Posterior vena cava (tissue), 2 donors: ENCODE measurements around the gene THAP12. TPM values are rescaled to one million over a fixed set of nuclear protein-coding genes. Genes with fewer than 3 reads are reported as not detected.
"Not testable (repeated sequence)": the region's sequence is repeated elsewhere in the genome, so short reads cannot be mapped to it uniquely, and the experiment has no call there.

ENCODE experiments used
- DNase-seq: peaks from one replicate; pipeline ENCODE4 v3.0.0-alpha.2; 2020; ENCODE audit warnings: low spot score
- intact Hi-C, 2 donors: fragments of 100-400 bp; cut with DNase I; formaldehyde crosslinking; loops; one replicate each; pipeline versions ENCODE4 v1.14.1 to v1.14.2; 2022 to 2023
- long read RNA-seq, 2 donors: library from polyadenylated mRNA; unstranded; transcript quantifications; one replicate each; pipeline ENCODE4 v2.0.0, GENCODE V29; 2020 to 2021
- total RNA-seq, 2 donors: library from RNA; stranded (reverse); fragmentation: NEBNext Ultra II Directional; extraction: Animal tissue kit (Norgen Biotek cat#: 25700); gene quantifications; one replicate each; pipeline ENCODE4 v1.2.1, GENCODE V29; 2021
- donor health status: DM: yes; HTN: yes; CAD: no.
- donor health status: DM: yes; HTN: yes; CAD: no.

THAP12 gene, protein sequence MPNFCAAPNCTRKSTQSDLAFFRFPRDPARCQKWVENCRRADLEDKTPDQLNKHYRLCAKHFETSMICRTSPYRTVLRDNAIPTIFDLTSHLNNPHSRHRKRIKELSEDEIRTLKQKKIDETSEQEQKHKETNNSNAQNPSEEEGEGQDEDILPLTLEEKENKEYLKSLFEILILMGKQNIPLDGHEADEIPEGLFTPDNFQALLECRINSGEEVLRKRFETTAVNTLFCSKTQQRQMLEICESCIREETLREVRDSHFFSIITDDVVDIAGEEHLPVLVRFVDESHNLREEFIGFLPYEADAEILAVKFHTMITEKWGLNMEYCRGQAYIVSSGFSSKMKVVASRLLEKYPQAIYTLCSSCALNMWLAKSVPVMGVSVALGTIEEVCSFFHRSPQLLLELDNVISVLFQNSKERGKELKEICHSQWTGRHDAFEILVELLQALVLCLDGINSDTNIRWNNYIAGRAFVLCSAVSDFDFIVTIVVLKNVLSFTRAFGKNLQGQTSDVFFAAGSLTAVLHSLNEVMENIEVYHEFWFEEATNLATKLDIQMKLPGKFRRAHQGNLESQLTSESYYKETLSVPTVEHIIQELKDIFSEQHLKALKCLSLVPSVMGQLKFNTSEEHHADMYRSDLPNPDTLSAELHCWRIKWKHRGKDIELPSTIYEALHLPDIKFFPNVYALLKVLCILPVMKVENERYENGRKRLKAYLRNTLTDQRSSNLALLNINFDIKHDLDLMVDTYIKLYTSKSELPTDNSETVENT
- total RNA-seq: 10 to 100 TPM; 37.7 to 39.0 TPM
- long read RNA-seq, donor 1, transcript THAP12-201 (5 exons, 3,300 nt): major isoform, 9 of 19 reads
- long read RNA-seq, donor 1, transcript THAP12-203 (6 exons, 882 nt): minor isoform, 8 of 19 reads
- long read RNA-seq, donor 1, partial matches to known transcripts: 0 of 19 reads
- long read RNA-seq, donor 1, other reads (novel, unspliced or antisense): 2 of 19 reads
- long read RNA-seq, donor 2, full-length matches to known transcripts: 2 of 4 reads
- long read RNA-seq, donor 2, partial matches to known transcripts: 1 of 4 reads
- long read RNA-seq, donor 2, other reads (novel, unspliced or antisense): 1 of 4 reads

DNA sequence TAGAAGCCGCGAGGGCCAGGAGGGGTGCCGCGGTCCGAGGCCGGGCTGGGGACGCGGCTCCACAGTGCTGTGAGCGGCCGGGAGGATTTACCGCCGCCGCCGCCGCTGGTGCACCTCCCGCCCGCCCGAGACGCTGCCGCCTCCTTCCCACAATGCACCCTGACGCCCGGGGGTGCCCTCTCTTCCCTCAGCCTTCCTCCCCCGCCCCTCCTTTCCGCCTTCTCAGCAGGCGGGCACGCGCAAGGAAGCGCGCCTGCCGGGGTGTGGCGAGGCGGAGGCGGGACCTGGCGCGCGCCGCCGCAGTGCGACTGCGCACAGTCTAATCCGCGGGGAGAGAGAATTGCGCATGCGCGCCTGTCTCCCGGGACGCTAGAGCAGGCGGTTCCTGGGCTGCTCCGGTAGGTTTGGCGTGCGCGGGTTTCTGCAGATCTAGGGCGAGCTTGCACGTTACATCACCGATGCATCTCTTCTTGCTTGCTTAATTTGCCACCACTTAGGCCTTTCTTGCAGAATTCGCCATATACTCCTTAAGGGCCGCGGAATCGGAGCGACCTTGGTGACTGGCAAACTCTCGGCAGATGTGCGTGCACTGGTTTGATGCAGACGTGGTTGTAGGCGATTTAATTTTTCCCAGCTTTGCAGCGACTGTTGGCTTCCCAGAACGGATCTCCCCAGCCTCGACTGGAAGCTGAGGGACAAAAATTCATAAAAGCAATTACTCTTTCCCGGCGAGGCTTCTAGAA is at the start of gene THAP12, which contains the start of gene GVQW3:
Gene THAP12, minus strand, starts transcription at position 156 of the 743 bp plus-strand sequence. CDS start 296 bp downstream, outside the sequence.
Gene GVQW3, plus strand, starts transcription at position 347 of the 743 bp plus-strand sequence. CDS start 506 bp downstream, outside the sequence.
- intact Hi-C loops: loop anchor here in 1 of 2 donors (10.0 kb wide), 1 partner anchor 54 kb away; no protein-coding TSS in a partner anchor
- peak; percentile 99 for DNase-seq

DNA sequence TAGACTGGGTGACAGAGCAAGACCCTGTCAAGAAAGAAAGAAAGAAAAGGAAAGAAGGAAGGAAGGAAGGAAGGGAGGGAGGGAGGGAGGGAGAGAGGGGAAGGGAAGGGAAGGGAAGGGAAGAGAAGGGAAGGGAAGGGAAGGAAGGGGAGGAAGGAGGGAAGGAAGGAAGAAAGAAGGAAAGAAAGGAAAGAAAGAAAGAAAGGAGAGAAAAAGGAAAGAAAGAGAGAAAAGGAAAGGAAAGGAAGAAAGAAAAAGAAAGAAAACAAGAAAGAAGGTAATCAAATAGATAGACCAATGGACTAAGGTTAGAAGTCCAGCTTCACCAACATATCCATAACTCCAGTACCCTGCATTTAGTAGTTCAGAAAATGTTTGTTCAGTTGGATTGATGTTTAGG is 45.7 kb upstream of the THAP12 start:
- intact Hi-C loops: no loop called here

DNA sequence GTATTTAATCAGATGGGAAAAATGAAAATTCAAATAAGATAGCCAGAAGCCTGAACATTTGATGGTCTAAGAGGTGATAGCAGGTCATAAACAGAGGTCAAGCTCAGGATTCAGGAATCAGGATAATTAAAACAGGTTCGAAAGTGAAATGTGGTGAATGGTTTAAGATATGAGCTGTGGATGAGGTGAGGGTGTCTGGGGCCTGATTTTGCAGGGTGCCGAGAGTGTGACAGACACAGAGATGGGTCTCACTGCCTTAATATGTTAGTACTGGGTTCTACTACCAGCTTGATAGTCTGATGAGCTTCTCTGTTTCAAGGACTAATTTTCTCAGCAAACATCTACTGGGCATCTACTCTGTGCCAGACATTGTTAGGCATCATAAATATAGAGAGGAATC is 44.0 kb upstream of the THAP12 start:
- intact Hi-C loops: no loop called here
- DNase-seq: no peak

More for the DNA sequence above, 45.7 kb upstream of the THAP12 start:
- no peak for DNase-seq

DNA sequence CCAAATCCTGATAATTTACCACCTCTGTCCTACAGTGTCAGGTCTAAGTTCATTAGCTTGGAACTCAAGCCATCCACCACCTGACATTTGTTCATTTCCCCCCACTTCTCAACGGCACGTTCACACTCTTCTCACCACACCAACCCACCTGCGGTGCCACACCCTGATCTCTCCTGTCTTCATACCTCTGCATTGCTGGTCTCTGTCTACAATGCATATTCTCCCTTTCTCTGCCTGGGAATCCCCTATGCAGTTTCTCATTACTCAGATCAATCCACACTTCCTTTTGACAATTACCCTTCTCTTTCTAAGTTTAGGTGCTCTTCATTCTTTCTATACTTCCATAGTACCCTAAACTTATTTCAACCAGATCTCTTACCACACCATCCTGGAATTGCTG is 43.4 kb upstream of the THAP12 start:
- intact Hi-C loops: no loop called here
- no peak for DNase-seq

DNA sequence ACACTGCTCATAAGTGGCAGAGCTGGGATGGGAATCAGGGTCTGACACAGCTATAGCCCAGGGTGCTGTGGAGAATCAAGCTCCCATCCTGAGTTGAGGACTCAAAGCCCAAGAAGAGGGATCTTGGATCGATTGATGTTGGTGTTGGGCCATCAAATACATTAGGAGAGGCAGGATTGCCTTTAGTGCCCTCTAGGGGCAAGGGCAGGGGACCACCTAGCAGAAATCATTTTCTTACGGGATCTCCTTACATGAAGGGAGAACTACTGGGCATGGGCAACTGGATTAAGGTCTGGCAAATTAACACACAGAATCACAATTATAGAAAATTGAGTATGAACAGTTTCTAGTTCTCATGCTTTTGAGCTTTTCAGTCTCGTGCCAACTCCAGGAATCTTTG is 39.0 kb upstream of the THAP12 start:
- intact Hi-C loops: loop anchor here in 1 of 2 donors (5.0 kb wide), 1 partner anchor 467 kb away; no protein-coding TSS in a partner anchor
- no peak for DNase-seq

DNA sequence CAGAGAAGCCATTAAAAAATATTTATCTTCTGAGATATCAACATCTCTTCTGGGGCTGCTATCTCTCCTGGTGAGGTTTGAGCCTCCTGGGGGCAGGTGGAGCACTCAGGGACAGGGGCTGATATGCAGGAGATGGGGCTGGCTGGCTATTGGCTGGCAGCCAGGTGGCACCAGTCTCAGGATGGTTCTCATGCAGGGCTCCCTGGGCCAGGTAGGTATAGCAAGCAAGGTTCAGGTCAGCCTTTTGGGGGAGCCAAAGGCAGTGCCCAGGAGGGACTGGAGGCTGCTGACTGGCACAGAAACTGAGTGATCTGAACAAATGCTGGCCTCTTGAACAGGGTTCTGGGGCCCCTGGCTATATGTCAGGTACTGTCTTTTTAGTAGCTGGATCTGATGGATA is 34.1 kb upstream of the THAP12 start:
- intact Hi-C loops: loop anchor here in 1 of 2 donors (5.0 kb wide), 1 partner anchor 472 kb away; no protein-coding TSS in a partner anchor
- DNase-seq: no peak

DNA sequence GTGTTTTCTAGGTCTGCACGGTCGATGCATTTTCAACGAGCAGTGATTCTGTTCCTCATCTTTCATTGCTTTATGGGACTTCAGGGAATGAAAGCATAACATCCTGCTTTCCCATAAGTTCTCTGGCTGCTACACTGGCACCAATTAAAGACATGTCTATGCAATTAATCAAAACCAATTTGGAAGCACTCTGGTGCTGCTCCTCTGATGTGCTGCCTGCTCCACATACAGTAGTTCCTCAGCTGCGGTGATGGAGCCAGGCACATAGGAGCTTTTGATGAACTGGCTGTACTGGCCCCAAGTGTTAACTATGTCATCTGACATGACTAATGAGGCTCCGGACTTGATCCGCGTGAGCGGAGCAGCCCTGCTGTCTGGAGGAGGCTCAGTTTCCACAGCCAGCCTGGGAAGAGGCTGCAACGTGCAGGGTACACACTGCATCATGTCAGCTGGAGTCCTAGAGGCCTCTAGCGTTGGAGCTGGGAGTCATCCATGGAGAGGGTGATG is 30.0 kb upstream of the THAP12 start:
- intact Hi-C loops: no loop called here
- DNase-seq: peak; percentile 83

DNA sequence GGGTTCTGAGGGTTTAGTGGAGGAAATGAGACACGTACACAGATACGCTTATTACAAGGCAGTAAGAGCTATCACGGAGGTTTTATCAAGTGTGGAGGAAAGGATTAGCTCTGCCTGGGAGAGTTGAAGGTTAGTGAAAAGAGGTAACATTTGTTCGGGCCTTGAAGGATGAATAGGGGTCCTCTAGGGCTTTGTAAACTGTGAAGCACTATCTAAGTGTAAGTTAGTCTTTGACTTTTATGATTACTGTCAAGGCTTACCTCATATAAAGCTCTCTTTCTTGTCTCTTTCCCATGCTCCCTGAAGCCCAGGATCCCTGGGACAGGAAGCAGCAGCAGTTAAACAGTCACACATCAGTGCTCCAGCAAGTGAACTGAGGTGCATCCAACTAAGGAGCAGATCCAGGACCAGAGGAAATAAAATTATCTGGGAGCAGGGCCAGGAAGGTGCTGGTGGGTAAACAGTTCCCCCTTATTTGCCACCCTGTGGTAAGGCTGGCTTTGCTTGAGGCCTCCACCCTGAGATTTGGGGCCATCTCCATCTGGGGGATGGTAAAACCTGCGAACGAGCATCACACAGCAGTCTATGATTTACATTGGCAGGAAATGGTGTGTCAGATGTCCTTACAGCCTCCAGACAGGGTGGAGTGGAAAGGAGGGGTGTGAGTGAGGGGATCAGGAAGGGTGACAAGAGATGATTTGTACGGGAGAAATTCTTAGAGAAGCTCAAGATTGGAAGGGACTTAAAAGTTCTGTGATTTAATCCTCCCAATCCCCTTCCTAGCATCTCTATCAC is 27.4 kb upstream of the THAP12 start:
- no peak for DNase-seq
- intact Hi-C loops: no loop called here

DNA sequence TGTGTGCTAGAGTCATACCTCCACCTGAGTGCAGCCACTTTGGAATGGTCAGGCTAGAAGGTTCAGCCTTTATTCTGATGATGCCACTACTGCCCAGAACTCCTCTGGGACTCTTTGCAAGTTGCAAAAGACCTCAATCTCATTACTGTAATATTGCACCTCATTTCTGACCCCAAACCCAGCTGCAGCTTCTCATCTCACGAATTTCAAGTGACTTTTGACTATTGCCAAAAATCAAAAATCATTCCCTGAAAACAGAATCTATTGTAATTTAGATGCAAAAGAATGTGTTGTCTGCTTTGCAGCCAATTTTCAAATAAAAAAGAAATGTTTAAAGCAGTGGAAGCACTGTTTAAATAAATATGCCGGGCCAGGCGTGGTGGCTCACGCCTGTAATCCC is 25.4 kb upstream of the THAP12 start:
- intact Hi-C loops: no loop called here
- no peak for DNase-seq

DNA sequence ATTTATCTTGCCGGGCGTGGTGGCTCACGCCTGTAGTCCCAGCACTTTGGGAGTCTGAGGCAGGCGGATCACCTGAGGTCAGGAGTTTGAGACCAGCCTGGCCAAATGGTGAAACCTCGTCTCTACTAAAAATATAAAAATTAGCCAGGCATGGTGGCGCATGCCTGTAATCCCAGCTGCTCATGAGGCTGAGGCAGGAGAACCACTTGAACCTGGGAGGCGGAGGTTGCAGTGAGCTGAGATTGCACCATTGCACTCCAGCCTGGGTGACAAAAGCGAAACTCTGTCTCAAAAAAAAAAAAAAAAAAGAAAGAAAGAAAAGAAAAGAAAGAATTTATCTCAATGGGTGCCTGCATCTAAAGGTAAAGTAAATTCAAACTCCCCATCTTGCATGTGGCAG is 20.6 kb upstream of the THAP12 start:
- DNase-seq, intact Hi-C loops: not testable (repeated sequence)

DNA sequence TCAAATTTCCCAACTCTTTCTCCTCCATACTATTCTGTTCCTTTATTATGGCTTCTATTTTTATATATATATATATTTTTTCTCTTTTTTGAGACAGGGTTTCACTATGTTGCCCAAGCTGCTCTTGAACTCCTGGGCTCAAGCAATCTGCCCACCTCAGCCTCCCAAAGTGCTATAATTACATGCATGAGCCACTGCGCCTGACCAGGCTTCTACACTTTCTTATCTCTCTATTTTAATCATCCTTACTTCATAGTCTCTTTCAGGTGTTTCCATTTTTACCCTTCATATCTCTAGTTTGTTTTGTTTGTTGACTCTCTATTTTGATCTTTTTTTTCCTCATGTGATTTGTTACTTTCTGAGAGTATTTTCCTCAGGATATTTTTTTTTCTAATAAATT is 20.0 kb upstream of the THAP12 start:
- DNase-seq: no peak
- intact Hi-C loops: no loop called here

DNA sequence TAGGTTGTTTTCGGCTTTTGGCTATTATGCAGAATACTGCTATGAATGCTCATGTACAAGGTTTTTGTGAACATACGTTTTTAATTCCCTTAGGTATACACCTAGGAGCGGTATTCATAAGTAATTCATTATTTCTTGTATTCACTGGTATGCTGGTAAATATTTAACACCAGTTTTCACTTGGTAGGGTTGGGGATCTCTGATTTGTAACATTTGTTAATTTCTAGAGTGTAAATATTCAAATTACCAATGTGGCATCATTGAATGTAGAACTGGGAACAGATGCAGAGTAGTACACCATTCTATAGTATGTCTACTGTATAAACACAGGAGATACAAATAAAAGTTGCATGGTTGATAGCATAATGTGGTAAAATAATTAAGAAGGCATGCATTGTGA is 16.5 kb upstream of the THAP12 start:
- intact Hi-C loops: no loop called here

DNA sequence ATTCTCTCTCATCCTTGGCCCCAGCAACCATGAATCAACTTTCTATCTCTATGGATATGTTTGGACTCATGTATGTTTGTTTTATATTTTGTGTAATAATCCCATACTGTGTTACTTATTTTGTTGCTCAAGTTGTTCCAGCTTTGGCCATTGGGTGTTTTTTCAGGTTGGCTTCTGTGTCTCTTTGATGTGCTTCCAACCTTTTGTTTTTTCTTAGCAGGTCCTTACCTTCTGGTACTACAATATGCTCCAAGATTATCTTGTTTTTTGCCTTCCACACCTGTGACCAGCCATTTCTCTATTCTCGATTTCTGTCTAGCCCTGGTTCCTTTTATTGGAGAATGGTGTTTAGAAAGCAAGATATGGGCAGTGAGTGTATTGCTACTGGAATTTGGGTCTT is 14.4 kb upstream of the THAP12 start:
- no peak for DNase-seq
- intact Hi-C loops: no loop called here

More for the DNA sequence above, 16.5 kb upstream of the THAP12 start:
- DNase-seq: no peak

DNA sequence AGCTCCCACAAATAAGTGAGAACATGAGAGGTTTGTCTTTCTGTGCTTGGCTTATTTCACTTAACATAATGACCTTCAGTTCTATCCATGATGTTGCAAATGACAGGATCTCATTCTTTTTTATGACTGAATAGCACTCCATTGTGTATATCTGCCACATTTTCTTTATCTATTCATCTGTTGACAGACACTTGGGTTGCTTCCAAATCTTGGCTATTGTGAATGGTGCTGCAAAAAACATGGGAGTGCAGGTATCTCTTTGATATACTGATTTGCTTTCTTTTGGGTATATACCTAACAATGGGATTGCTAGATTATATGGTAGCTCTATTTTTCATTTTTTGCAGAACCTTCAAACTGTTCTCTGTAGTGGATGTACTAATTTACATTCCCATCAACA is 13.5 kb upstream of the THAP12 start:
- intact Hi-C loops: no loop called here
- no peak for DNase-seq

DNA sequence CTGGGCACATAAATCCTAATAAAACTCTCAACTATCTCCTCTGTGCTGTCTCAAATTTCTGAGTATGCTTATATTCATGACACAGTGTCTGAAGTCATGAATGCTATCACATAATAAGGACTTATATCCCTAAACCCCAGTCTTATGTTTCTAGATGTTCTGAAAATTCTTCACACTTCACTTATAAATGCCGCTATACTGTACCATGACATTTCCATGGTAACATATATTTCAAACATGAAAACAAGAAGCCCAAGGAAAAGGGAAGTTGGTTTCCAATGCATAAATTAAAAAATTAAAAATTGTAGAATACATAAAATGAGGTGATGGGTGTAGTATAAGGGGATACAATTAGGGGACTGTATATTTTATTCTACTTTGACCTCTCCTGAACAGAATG is 11.9 kb upstream of the THAP12 start:
- intact Hi-C loops: no loop called here
- no peak for DNase-seq

DNA sequence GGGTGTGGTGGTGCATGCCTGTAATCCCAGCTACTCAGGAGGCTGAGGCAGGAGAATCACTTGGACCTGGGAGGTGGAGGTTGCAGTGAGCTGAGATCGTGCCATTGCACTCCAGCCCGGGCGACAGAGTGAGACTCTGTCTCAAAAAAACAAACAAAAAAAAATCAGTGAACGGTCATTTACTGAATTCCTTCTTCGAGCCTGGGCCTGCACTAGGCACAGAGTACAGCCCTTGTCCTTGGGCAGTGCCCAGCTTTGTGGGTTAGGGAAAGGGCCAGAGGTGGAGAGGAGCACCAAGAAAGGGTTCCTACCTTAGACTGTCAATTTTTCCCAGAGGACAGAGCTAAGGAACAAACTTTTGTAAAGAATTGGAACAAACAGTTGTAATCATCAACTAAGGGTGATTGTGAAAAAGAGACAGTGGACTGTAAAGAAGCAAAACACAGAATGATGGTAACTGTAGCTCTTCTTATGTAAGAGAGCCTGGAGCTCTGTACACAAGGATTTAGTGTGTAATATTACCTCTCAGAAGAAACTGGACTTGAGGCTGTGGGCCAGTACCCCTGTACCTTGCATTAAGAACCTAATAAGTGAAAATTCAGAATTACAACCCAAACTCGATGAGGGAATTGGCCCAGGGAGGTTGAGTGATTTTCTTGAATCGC is 11.0 kb upstream of the THAP12 start:
- no peak for DNase-seq
- intact Hi-C loops: no loop called here

DNA sequence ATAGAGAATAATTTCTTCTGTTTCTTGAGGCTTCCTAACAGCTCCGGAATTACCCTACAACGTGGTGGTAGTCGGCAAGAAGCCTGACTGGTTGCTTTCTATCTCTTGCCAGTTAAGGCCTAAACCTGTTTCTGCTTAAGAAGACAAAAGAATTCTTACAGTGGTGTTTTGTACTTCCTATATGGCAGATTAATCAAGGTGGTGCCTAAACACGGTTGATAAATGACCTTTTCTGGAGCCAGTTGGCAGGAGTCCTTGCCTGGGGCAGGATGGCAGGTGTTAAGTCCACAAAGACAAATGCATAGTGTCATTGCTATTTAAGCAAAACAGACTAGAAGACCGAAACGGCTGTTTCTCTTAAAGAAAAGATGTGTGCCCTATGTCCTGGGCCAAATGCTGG is 10.1 kb upstream of the THAP12 start:
- DNase-seq: no peak
- intact Hi-C loops: no loop called here
